Measurements from ENCODE around the gene PDAP1.

The PDAP1 gene

DNA sequence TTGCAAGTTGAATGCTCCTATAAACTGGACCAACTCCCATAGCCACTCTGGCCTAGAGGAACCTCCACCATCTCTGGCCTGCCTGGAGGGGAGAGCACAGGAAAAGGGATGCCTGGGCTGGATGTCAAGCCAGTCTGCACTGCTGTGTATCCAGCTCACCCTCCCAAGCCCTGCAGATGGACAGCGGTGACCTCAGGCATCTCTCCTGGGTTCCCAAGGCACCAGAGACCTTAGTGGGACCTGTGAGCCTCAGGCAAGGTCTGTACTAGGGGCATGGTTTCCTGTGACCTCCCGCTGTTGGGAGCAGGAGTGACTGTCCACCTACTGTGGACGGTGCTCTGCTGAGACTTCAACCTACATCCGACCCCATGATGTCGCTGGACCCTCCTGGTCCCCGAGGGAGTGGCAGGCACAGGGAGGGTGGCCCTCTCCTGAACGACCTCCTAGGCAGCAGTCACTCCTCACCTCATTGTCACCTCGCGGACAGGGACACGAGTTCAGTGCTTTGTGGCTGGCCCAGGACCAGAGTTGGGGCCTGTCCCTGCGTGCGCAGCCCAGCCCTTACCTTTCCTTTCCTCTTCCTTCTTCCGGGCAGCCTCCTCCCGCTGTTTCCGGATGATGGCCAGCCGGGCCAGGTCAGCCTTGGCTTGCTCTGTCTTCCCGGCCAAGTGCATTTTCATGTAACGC lies 11.0 kb downstream of the PDAP1 start:
- no peaks in the 10 kb centered on the region for H3K9me3 ChIP-seq (ENCODE audit: insufficient read depth, low read length)
- no peaks in the 10 kb centered on the region for H3K4me1 ChIP-seq (ENCODE audit: low read length)
- H4K20me1 ChIP-seq (ENCODE audit: insufficient read depth, low read length), result peaks cover 21% of the 10 kb centered on the region
- H3K4me3 ChIP-seq (ENCODE audit: low read length), result no peak overlapping the region
- H2AFZ ChIP-seq (ENCODE audit: low read depth, low read length), result no peak overlapping the region
- H3K79me2 ChIP-seq (ENCODE audit: low read length), result peaks cover 6% of the 10 kb centered on the region; the same call in 1 of the 2 replicates
- H3K27ac ChIP-seq (ENCODE audit: low read length), result no peak overlapping the region
- H3K4me2 ChIP-seq (ENCODE audit: low read length), result no peak overlapping the region
- H3K36me3 ChIP-seq (replicated peaks; ENCODE audit: low read depth, low read length), result peaks cover 68% of the 10 kb centered on the region
- TF ChIP-seq, protein P1, sequence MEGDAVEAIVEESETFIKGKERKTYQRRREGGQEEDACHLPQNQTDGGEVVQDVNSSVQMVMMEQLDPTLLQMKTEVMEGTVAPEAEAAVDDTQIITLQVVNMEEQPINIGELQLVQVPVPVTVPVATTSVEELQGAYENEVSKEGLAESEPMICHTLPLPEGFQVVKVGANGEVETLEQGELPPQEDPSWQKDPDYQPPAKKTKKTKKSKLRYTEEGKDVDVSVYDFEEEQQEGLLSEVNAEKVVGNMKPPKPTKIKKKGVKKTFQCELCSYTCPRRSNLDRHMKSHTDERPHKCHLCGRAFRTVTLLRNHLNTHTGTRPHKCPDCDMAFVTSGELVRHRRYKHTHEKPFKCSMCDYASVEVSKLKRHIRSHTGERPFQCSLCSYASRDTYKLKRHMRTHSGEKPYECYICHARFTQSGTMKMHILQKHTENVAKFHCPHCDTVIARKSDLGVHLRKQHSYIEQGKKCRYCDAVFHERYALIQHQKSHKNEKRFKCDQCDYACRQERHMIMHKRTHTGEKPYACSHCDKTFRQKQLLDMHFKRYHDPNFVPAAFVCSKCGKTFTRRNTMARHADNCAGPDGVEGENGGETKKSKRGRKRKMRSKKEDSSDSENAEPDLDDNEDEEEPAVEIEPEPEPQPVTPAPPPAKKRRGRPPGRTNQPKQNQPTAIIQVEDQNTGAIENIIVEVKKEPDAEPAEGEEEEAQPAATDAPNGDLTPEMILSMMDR (IDR thresholded peaks at IDR 0.05; ENCODE audit: low read depth, low read length), result no peak
- no peak for TF ChIP-seq EZH2phosphoT487 (IDR thresholded peaks at IDR 0.05; ENCODE audit: low read depth)
- H3K27me3 ChIP-seq (ENCODE audit: low read depth, low read length), result no peaks in the 10 kb centered on the region
- no peak overlapping the region for H3K9ac ChIP-seq (ENCODE audit: low read length)

DNA sequence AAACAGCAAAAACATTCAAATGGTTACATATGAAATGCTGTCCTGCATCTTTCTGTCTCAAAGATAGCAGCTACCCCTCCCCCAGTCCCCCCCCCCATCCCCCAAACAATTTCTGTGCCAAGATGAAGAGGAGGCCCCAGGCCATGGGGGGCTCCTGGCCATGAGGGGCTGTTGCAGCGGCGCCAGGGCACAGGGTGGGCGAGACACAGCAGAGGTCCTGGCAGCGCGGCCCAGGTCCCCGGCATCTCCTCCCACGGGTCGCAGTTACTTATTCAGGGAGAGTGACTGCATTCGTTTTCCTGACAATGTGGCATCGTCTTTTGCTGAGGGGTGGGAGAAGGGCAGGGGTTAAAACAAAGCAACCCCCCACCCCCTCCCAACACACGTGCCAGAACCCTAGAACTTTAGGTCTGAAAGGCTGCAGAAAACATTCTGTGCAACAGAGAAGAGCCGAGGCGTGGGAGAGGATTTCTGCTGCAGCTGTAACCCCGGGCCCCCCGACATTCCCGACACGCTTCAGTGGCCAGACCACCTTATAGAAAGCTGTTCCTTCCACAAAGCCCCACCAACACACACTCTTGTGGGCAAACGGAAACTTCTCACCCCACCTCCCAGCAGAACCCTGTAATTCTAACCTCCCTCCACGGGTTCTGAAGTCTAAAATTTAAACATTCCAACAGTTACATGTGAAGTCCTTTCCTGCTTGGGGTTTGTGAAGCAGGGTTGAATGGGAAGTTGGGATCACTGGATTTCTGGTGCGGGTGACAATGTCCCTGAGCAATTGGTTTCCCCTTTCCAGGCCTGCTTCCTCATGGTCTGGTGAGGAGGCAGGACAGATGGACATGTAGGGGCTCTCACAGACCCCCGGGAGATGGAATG lies 11.7 kb downstream of the PDAP1 start:
- Histone ChIP-seq H3K36me3 (replicated peaks; ENCODE audit: low read depth, low read length) (peaks cover 75% of the 10 kb centered on the region), H3K79me2 (ENCODE audit: low read length) (peaks cover 6% of the 10 kb centered on the region; the same call in 1 of the 2 replicates), H3K27me3 (ENCODE audit: low read depth, low read length) (no peaks in the 10 kb centered on the region), H2AFZ (ENCODE audit: low read depth, low read length) (no peak overlapping the region), H3K9me3 (ENCODE audit: insufficient read depth, low read length) (no peaks in the 10 kb centered on the region), H3K9ac (ENCODE audit: low read length) (no peak overlapping the region), H3K27ac (ENCODE audit: low read length) (no peak overlapping the region), H4K20me1 (ENCODE audit: insufficient read depth, low read length) (peaks cover 21% of the 10 kb centered on the region), H3K4me3 (ENCODE audit: low read length) (no peak overlapping the region), H3K4me1 (ENCODE audit: low read length) (peaks cover 6% of the 10 kb centered on the region; the same call in 1 of the 2 replicates), H3K4me2 (ENCODE audit: low read length) (no peak overlapping the region)
- no peak for TF ChIP-seq EZH2phosphoT487 (IDR thresholded peaks at IDR 0.05; ENCODE audit: low read depth)
- TF ChIP-seq, protein P1 (IDR thresholded peaks at IDR 0.05; ENCODE audit: low read depth, low read length), result no peak

DNA sequence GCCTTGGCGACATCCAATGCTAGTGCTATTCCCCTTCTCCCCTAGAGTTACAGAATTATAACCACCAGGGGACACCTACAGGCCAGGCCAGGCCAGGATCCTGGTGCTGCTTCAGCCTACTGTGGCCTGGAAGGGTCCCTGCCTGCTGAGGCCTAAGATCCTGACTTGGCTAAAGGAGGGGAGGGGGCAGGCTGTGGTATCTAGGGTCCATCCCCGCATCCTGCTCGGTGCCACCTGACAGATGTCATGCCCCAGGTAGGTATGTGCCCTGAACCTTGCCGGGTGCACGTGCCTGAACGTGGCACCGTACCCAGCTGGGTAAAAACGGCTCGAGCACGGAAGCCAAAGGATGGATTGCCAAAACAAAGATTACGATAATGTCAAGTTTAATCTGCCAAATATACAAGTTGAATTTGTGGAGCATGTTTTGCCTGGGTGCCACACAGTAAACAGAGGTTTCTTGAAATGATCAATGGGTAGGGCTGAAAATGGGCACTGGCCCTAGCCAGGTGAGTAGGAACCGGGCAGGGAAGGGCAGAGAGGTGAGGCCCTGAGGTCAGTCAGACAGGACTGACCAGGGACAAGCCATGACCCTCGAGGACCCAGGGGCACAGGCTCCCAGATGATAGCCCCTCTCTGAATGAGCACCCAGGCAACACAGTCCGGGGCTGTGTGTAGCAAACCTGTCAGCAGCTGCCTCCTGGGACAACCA lies 12.6 kb downstream of the PDAP1 start:
- no peak overlapping the region for H3K4me2 ChIP-seq (ENCODE audit: low read length)
- peaks cover 6% of the 10 kb centered on the region; the same call in 1 of the 2 replicates for H3K79me2 ChIP-seq (ENCODE audit: low read length)
- no peak overlapping the region for H3K4me3 ChIP-seq (ENCODE audit: low read length)
- no peak overlapping the region for H3K27ac ChIP-seq (ENCODE audit: low read length)
- no peak for TF ChIP-seq EZH2phosphoT487 (IDR thresholded peaks at IDR 0.05; ENCODE audit: low read depth)
- TF ChIP-seq, protein P1 (IDR thresholded peaks at IDR 0.05; ENCODE audit: low read depth, low read length), result no peak
- no peak overlapping the region for H2AFZ ChIP-seq (ENCODE audit: low read depth, low read length)
- H3K4me1 ChIP-seq (ENCODE audit: low read length), result peaks cover 6% of the 10 kb centered on the region; the same call in 1 of the 2 replicates
- no peaks in the 10 kb centered on the region for H3K27me3 ChIP-seq (ENCODE audit: low read depth, low read length)
- H3K36me3 ChIP-seq (replicated peaks; ENCODE audit: low read depth, low read length), result peaks cover 78% of the 10 kb centered on the region
- H3K9me3 ChIP-seq (ENCODE audit: insufficient read depth, low read length), result no peaks in the 10 kb centered on the region
- peaks cover 21% of the 10 kb centered on the region for H4K20me1 ChIP-seq (ENCODE audit: insufficient read depth, low read length)
- no peak overlapping the region for H3K9ac ChIP-seq (ENCODE audit: low read length)

DNA sequence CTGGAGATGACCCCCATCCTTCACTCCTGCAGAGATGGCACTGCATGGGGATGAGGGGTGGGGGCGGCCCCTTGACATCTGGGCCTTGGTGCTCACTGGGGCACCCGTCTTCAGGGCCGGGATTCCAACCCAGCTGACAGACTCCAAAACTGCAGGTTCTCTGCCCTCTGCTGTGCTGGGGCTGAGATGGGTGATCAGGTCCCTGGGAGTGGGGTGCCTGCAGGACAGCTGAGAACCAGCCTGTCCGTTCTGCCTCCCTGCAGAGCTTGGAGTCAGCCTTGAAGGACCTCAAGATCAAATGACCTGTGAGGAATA lies 14.3 kb downstream of the PDAP1 start:
- Histone ChIP-seq H3K9ac (ENCODE audit: low read length) (no peak overlapping the region), H3K36me3 (replicated peaks; ENCODE audit: low read depth, low read length) (peaks cover 71% of the 10 kb centered on the region), H2AFZ (ENCODE audit: low read depth, low read length) (no peak overlapping the region)

More for the DNA sequence above, 14.3 kb downstream of the PDAP1 start:
- Histone ChIP-seq H4K20me1 (ENCODE audit: insufficient read depth, low read length) (peaks cover 17% of the 10 kb centered on the region), H3K4me3 (ENCODE audit: low read length) (no peak overlapping the region), H3K9me3 (ENCODE audit: insufficient read depth, low read length) (no peaks in the 10 kb centered on the region), H3K79me2 (ENCODE audit: low read length) (peaks cover 6% of the 10 kb centered on the region; the same call in 1 of the 2 replicates), H3K4me1 (ENCODE audit: low read length) (peaks cover 6% of the 10 kb centered on the region; the same call in 1 of the 2 replicates), H3K4me2 (ENCODE audit: low read length) (no peak overlapping the region), H3K27ac (ENCODE audit: low read length) (no peak overlapping the region), H3K27me3 (ENCODE audit: low read depth, low read length) (no peaks in the 10 kb centered on the region)
- TF ChIP-seq EZH2phosphoT487 (IDR thresholded peaks at IDR 0.05; ENCODE audit: low read depth), result no peak
- TF ChIP-seq, protein P1 (IDR thresholded peaks at IDR 0.05; ENCODE audit: low read depth, low read length), result no peak

Data from OCI-LY3 (cell line).